Osteoblast (primary cell): Measurements from ENCODE around the gene HYAL1. TPM values are rescaled to one million over a fixed set of nuclear protein-coding genes. Genes with fewer than 3 reads are reported as not detected.

ENCODE experiments used
- DNase-seq: peaks from one replicate; pipeline ENCODE4 v3.0.0; 2011; ENCODE audit warnings: low spot score, mixed read lengths; ENCODE audit not compliant: insufficient read length; ENCODE audit errors: missing footprints
- H2AFZ ChIP-seq: 2 replicates; pipeline ENCODE4 v1.6.0; 2011; ENCODE audit warnings: mild to moderate bottlenecking, low read length
- H3K27ac ChIP-seq: 2 replicates; pipeline ENCODE4 v1.5.1; 2011; ENCODE audit warnings: mild to moderate bottlenecking, low read depth, low read length, moderate library complexity
- H3K27me3 ChIP-seq: 2 replicates; pipeline ENCODE4 v1.6.0; 2012; ENCODE audit warnings: mild to moderate bottlenecking, control low read depth, inconsistent platforms, low read length, moderate library complexity; ENCODE audit not compliant: insufficient read depth
- H3K36me3 ChIP-seq: 2 replicates; pipeline ENCODE4 v1.5.1; 2011; ENCODE audit warnings: mild to moderate bottlenecking, low read length, control low read depth, moderate library complexity; ENCODE audit not compliant: insufficient read depth
- H3K4me1 ChIP-seq: 2 replicates; pipeline ENCODE4 v1.5.1; 2011; ENCODE audit warnings: mild to moderate bottlenecking, low read length, control low read depth, moderate library complexity; ENCODE audit not compliant: insufficient read depth
- H3K4me2 ChIP-seq: 2 replicates; pipeline ENCODE4 v1.6.0; 2011; ENCODE audit warnings: mild to moderate bottlenecking, low read length; ENCODE audit not compliant: insufficient read depth
- H3K4me3 ChIP-seq: fragments of 200-600 bp; sonication (generic); 3 replicates; pipeline ENCODE4 v1.5.1; 2012; ENCODE audit warnings: mild to moderate bottlenecking, low read length, inconsistent platforms; ENCODE audit not compliant: insufficient read depth
- H3K79me2 ChIP-seq: 2 replicates; pipeline ENCODE4 v1.6.0; 2012; ENCODE audit warnings: mild to moderate bottlenecking, low read length, control low read depth, inconsistent platforms; ENCODE audit not compliant: insufficient read depth
- H3K9me3 ChIP-seq: 2 replicates; pipeline ENCODE4 v1.5.1; 2011; ENCODE audit warnings: low read depth, low read length, control low read depth
- H4K20me1 ChIP-seq: 2 replicates; pipeline ENCODE4 v1.6.0; 2012; ENCODE audit warnings: mild to moderate bottlenecking, low read length, control low read depth; ENCODE audit not compliant: insufficient read depth
- total RNA-seq: library from RNA; depleted of rRNA; stranded (reverse); fragments of >200 nt; gene quantifications from 2 replicates; pipeline ENCODE4 v1.2.3, GENCODE V29; 2012
- TF ChIP-seq, protein P1 (sequence below): IDR thresholded peaks from 2 replicates; pipeline ENCODE4 v1.5.1; 2011; ENCODE audit warnings: mild to moderate bottlenecking, low read depth, low read length, moderate library complexity; ENCODE audit errors: extremely low read depth

HYAL1 gene
- total RNA-seq, 1 donor, result under 0.01 TPM

- Histone ChIP-seq H3K27me3 (no peaks in the 10 kb centered on the region), H3K4me3 (no peak overlapping the region), H3K9me3 (no peaks in the 10 kb centered on the region), H2AFZ (no peak overlapping the region), H3K27ac (no peak overlapping the region), H3K36me3 (peaks cover 33% of the 10 kb centered on the region), H3K79me2 (peaks cover 25% of the 10 kb centered on the region), H3K4me1 (peaks cover 14% of the 10 kb centered on the region), H3K4me2 (no peak overlapping the region), H4K20me1 (no peaks in the 10 kb centered on the region)
- TF ChIP-seq, protein P1, sequence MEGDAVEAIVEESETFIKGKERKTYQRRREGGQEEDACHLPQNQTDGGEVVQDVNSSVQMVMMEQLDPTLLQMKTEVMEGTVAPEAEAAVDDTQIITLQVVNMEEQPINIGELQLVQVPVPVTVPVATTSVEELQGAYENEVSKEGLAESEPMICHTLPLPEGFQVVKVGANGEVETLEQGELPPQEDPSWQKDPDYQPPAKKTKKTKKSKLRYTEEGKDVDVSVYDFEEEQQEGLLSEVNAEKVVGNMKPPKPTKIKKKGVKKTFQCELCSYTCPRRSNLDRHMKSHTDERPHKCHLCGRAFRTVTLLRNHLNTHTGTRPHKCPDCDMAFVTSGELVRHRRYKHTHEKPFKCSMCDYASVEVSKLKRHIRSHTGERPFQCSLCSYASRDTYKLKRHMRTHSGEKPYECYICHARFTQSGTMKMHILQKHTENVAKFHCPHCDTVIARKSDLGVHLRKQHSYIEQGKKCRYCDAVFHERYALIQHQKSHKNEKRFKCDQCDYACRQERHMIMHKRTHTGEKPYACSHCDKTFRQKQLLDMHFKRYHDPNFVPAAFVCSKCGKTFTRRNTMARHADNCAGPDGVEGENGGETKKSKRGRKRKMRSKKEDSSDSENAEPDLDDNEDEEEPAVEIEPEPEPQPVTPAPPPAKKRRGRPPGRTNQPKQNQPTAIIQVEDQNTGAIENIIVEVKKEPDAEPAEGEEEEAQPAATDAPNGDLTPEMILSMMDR, result no peak
- DNase-seq, result no peak
Measured at GRCh38 chr3:50290161-50290641, 13.2 kb downstream of the HYAL1 start.

DNA sequence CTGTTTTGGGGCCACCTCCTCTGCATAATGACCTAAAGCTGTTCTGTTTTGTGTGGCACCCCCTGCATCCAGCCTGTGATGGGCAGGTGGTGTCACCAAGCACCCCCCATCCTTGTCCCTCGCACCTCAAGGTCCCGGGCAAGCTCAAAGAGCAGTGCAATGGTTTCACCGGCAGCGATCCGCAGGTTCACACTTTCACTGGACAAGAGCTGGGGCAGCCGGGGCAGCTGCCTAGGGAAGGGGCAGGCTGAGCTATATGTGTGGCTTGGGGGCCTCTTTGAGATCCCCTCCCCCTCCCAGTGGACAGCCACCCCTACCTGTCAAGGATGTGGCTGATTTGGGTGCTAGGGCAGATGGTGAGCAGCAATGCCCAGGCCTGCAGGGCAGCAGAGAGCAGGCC, 14.2 kb downstream of the HYAL1 start:
- Histone ChIP-seq H3K36me3 (peaks cover 33% of the 10 kb centered on the region), H3K4me2 (no peak overlapping the region), H3K4me3 (no peak overlapping the region), H4K20me1 (no peaks in the 10 kb centered on the region), H2AFZ (no peak overlapping the region), H3K27ac (no peak overlapping the region), H3K4me1 (peaks cover 14% of the 10 kb centered on the region), H3K79me2 (peaks cover 25% of the 10 kb centered on the region), H3K27me3 (no peaks in the 10 kb centered on the region), H3K9me3 (no peaks in the 10 kb centered on the region)
- TF ChIP-seq, protein P1, result no peak
- peak; percentile 25 for DNase-seq

- Histone ChIP-seq H3K4me1 (peaks cover 14% of the 10 kb centered on the region), H3K4me3 (no peak overlapping the region), H3K4me2 (no peak overlapping the region), H3K27me3 (no peaks in the 10 kb centered on the region), H3K9me3 (no peaks in the 10 kb centered on the region), H3K27ac (no peak overlapping the region), H3K36me3 (peaks cover 33% of the 10 kb centered on the region), H4K20me1 (no peaks in the 10 kb centered on the region), H3K79me2 (peaks cover 25% of the 10 kb centered on the region), H2AFZ (no peak overlapping the region)
- DNase-seq, result no peak
- TF ChIP-seq, protein P1, result no peak
Measured at GRCh38 chr3:50288387-50289007, 14.9 kb downstream of the HYAL1 start.

- Histone ChIP-seq H3K9me3 (no peaks in the 10 kb centered on the region), H3K4me1 (peaks cover 9% of the 10 kb centered on the region), H3K27me3 (no peaks in the 10 kb centered on the region), H3K79me2 (peaks cover 25% of the 10 kb centered on the region), H4K20me1 (no peaks in the 10 kb centered on the region), H2AFZ (no peak overlapping the region), H3K36me3 (peaks cover 33% of the 10 kb centered on the region), H3K4me2 (no peak overlapping the region), H3K27ac (no peak overlapping the region), H3K4me3 (no peak overlapping the region)
- TF ChIP-seq, protein P1, result no peak
- no peak for DNase-seq
Measured at GRCh38 chr3:50287262-50287661, 16.1 kb downstream of the HYAL1 start.
